ENCODE results near the gene MYLIP. TPM values are rescaled to one million over a fixed set of nuclear protein-coding genes. Genes with fewer than 3 reads are reported as not detected.

MYLIP gene
- total RNA-seq, 1 experiment from 2014 or later: 2.4 TPM

DNA sequence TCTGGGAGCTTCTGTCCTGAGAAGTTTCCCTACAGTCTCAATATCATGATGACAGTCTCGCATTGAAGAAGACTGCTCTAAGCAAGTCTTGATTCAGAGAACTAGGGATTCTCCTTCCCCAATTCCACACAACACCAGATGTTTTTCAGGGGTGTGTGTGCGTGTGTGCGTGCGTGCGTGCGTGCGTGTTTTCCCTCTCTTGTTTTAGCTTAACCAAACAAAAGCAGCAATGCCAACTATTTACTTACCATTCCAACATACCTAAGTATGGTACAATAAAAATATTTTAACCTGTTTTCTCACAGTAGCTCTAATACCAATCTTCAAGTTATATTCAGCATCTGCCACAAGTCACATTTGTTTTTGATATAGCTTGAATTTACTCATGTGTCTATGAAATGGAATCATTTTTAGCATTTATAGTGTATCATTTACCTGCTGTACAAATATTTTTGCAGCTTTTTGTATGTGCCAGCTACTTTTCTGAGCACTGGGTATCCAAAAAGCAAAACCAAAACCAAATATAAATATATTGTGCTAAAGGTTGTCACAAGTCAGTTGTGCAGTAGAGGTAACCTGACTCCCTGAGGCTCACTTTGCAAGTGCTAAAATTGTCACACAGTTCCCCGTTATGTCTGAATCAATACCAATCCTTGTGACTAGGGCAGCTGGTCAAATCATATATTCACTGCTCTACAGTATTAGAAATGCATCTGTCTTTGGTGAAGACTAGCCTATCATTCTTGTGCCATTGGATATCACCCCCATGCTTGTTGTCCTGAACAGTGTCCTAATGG, 21.7 kb upstream of the MYLIP start:
- no peak for DNase-seq (ENCODE audit: low spot score)

DNA sequence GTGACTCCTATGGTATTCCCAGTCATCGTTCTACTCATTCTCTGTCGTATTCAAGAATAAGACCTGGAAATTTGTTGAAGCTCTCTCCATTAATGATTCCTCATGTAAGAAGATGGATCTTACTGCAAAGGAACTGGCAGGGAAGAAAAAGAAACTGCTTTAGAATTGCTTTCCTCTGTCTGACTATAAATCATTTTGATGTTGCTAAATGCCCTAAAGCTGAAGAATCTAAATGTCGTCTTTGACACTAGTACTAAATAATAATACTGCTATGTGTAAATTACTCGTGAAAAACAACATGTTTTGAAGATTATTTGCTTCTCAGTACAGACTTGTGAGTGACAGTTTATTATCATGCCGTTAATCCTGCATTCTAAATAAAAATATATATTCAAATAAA, 20.5 kb upstream of the MYLIP start:
- DNase-seq (ENCODE audit: low spot score): no peak

DNA sequence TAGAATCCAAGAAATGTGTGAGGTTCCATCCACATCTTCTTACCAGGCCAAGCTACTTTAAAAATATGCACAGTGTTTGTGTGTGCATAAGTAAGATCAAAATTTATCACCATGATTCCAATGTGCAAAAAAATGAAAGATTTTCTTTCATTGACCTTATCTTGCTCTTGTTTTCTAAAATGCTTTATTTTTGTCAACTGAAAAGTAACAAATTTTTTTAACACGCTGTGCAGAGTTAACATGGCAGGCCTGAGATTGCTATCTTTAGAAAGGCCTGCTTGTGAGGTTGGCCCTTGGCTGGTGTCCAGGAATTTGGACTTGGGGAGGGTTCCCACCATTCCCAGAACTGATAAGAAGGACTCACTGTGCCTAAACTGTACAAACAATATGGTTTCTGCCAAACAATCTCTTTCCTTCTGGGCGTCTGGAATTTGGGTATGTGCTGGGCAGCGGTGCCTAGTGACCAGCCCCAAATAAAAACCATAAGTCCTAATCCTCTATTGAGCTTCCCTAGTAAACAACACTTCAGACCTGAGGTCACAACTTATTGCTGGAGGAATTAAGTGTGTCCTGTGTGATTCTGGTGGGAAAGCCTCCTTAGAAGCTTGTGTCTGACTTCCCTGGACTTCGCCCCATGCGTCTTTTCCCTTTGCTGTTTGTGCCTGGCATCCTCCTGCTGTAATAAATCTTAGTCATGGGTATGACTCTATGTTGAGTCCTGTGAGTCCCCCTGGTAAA, 19.8 kb upstream of the MYLIP start:
- no peak for DNase-seq (ENCODE audit: low spot score)

DNA sequence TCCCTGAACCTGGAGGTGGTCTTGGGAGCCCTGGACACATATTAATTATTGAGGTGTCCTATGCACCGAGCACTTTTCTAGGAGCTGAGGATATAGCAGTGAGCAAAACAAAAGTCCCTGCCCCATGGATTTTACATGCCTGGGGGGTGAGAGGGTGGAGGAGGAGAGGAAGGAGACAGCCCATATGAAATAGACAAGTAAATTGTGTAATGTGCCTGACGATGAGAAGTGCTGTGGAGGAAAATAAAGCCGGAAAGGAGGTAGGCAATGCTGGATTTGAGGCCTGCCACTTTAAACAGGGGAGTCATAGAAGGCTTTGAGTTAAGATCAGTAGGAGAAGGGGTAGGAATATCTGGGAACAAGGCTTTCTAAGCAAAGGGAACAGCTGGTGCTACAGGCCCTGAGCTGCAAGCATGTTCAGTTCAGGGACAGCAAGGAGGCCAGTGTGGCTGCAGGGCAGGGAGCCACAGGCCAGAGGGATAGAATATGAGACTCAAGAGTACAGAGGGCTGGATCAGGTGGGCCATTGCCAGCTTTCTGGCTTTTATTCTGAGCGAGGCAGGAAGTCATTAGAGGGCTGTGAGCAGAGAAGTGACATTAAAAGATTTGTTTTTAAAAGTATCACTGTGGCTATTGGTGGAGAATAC, 19.1 kb upstream of the MYLIP start:
- DNase-seq (ENCODE audit: low spot score): no peak

DNA sequence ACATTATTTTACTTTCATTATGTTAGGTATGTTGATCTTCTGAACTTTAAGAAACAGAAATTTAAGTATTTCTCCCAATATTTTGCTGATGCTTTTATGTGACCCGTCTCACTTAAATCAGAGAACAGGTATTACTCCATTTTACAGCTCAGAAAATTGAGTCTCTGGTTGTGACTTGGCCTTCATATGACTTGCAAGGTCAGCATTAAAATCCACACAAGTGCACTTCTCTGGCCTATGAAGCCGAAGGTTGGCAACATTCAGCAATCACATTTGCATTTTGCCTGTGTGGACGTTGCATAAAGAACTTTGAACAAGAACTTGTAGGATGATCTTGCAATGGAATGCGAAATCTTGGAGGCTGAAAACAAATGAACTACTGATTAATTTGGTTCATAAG, 10.1 kb upstream of the MYLIP start:
- DNase-seq (ENCODE audit: low spot score): no peak

DNA sequence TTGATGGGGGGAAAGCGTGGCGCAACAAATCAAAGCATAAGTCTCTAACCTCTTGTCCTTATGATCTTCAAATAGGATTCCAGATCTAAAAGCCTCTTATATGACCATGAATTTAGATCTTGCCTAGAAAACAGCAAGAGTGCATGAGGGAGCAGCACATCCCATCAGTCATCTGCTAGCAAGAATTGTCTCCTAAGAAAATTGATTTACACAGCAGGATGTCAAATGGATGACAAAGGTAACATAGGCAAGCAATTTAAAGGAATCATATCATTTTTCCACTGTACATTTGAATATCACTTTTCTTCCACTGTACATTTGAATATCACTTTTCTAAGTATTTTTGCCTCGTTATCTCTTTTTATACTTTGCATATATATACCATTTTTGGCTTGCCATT, 7.5 kb upstream of the MYLIP start:
- DNase-seq (ENCODE audit: low spot score): no peak

DNA sequence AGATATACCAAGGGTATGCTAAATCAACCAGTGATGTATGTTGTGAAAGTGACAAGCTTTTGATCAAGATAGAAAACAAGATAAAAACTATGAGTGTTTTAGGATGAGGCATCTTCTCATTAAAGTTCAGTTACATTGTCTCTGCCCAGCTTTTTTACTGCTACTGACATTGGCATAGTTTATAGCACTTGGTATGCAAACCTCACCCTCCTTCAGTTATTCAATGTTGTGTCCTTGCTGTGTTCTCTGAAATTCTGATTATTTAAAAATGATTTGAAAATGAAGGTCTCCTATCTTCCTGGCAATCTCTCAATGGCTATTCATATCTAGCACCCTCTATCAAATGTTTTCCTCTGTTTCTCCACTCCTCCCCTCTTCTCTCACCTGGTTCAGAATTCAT, 6.7 kb upstream of the MYLIP start:
- no peak for DNase-seq (ENCODE audit: low spot score)

DNA sequence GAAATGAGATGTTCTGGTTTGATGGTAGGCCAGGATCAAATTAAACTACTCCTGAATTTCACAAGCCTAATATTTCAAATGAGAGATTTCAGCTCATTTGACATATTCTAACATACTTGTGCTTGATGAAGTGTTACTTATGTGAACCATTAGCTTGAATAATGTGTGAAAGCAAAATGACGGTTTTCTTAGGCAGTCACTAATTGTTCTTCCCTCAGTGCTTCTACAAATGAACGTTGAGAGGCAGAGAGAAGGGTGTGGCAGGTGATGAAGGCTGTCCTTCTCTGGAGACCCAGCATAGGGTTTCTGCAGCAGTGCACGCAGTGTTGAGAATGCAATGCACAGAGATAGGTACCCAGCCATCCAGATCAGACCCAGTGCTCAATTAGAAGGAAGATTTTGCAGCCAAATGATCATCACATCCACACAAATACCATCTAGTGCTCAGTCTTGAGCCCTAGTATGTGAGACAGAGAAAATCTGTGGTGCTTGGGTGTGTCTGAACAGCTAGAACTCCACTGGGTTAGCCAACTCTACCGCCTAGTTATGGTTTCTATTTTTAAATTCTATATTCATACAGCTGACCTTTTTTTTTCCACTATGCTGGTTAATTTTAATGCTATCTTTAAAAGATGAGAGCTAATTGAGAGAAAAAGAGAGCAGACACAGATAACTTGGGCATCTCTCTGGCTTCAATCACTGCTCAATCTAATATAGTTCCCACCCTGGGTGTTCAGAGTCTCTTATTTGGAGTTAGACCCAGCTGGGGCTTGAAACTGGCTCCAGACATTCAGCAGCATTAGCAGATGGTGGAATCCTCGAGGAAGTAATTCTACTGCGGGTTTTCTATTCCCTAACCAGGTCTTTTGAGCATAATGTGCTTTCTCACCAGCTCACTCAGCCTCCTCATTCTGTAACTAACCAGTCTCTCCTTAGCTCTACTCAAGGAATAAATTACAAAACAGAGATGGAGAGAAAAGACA, 4.4 kb upstream of the MYLIP start:
- DNase-seq (ENCODE audit: low spot score): no peak

DNA sequence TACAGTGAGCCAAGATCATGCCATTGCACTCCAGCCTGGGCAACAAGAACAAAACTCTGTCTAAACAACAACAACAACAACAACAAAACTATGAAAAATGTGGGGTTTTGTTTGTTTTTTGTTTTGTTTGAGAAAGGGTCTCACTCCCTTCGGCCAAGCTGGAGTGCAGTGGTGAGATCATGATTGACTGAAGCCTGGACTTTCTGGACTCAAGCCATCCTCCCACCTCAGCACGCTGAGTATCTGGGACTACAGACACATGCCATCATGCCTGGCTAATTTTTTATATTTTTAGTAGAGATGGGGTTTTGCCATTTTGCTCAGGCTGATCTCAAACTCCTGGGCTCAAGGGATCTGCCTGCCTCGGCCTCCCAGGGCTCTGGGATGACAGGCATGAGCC, 2.8 kb upstream of the MYLIP start:
- no peak for DNase-seq (ENCODE audit: low spot score)

DNA sequence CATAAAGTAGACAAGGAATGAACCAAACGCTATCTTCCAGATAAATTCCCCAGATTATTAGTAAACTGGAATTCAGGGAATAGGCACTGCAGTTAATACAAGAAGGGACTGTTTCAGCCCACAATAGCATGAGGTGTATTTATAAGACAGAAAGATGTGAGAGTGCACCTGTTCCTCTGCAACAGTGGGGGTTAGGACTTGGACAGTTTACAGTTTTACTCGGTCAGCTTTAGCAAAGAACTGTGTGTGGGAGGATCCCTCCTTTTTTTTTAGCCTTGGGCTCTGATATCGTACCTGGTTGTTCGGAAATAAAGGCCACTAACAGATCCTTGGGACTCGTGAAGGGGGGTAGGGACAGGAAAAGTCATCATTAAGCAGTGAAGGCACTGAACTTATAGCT, 2.0 kb upstream of the MYLIP start:
- DNase-seq (ENCODE audit: low spot score): no peak

DNA sequence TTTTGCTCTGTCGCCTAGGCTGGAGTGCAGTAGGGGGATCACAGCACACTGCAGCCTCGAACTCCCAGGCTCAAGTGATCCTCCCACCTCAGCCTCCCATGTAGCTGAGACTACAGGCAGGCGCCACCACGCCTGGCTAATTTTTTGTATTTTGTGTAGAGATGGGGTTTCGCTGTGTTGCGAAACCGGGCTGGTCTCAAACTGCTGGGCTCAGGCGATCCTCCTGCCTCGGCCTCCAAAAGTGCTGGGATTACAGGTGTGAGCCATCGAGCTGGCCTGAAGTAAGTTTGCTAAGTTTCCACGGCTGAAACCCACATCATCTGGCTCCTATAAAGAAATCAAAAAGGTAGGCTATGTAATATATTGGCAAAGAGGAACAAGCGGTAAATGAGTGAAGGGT, 1.4 kb upstream of the MYLIP start:
- no peak for DNase-seq (ENCODE audit: low spot score)

DNA sequence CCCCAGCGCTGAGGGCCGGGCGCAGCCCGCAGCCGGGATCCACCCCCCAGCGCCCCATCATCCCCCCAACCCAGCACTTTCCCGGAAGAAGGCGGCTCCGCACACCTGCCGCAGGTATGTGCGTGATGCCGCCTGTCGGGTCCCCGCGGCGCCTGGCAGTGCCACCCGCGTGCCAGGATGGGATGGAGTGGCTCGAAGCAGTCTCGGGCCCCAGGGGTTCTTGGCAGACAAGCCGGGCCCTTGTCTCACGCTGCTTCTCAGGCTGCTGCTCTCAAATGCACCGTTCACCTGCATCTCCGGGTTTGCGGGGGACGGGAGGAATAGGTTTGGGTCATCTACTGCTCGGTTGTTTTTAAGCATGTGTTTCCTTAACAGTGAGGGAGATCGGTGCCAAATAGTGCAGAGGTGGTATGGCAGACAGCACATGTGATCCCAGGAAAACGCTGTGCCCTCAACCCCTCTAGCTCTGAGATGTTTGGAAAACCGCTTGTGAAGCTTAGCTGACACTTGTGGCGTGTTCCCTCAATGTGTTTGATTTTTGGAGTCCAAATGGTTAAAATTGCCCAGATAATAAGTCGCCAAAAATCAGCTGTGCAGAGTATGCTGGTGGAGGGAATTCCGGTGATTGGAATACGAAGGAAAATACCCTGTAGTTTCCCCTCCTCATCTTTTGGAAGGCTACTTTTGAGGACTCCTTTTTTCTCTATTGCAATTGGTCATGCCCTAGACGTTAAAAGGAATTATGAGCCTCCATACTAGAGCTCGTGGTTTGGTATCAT, 926 bp downstream of the MYLIP start:
- DNase-seq (ENCODE audit: low spot score): no peak

DNA sequence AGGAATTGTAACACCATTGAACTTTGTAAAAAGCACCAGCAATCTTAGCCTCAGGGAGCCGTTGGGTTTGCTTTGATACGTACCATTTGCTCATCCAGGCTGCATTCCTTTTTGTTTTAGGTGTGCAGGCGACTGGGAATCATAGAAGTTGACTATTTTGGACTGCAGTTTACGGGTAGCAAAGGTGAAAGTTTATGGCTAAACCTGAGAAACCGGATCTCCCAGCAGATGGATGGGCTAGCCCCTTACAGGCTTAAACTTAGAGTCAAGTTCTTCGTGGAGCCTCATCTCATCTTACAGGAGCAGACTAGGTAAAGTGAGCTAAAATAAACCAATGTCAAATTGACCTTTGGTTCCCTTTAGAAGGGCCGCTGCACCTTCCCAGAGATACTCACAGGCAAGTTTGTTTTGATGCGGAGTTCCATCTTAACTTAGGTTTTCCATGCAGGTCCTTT, 1.6 kb downstream of the MYLIP start:
- DNase-seq (ENCODE audit: low spot score): no peak

DNA sequence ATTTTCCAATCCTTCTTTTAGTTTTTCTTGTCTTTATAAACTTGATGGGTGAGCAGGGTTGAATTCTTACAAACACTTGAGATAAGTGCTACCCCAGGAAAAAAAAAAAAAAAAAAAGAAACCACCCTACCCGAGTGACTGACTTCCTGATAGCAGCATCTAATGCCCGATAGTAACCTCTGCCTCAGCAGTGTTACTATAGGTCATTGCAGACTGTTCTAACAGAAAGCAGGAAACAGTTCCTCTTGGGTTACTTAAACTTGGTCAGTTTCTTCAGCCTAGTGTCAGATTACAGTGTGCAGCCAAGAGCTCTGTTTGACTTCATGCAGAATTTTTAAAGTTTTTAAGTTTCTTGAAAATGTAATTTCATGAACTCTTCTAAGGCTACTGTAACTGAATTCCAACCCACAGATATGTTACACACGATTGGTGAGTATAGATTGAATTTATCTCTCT, 2.1 kb downstream of the MYLIP start:
- DNase-seq (ENCODE audit: low spot score): peak; percentile 83

DNA sequence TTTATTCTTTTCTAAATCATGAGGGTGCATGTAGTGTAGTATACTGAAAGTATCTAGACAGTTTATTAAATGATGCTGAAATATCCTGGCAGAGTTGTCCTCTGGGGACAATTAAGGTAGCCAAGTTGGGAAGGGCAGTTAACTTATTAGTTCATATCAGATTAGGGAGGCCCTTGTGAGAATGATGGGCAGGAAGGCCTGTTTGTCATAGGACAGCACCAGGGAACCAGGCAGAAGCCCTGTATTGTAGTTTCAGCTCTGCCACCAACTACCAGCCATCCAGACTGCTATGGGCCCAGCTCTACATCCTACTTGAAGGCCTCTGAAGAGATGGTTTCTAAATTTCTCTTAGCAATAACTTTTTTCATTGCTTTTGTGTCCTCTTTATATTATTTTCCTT, 4.0 kb downstream of the MYLIP start:
- no peak for DNase-seq (ENCODE audit: low spot score)

DNA sequence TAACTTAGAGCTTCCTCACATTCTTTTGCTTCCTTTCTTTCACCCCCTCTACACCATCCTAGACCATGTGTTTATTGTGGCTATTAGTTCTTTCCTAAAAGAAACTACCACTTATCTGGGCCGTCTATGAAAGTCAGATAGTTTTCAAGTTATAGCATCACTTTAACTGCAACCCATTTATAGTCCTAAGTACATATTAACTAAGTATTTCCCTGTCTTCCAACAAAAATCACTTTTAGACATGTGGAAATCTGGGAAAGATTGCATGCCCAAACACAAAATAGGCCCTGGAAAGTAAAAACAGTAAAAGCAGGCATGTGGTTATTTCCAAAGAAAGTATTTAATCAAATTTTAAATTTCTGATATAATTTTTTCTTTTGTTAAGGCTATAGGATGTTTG, 5.5 kb downstream of the MYLIP start:
- no peak for DNase-seq (ENCODE audit: low spot score)

DNA sequence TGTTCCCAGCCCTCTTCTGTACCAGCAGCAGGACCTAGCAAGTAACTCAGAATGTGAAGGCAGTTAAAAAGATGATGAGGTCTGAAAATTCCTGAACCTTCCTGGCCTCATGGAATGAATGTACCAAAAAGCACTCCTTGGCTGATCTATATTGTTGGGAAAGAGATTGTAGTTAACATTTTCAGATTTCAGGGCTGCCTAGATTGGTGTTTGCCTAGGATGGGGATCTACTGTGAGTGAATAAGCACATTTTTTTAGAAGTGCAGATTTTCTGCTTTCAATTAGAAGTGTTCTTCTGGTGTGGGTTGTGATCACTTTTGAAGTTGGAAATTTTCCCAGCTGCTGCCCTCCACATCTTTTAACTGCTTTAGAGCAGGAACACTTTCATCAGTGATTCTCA, 6.2 kb downstream of the MYLIP start:
- no peak for DNase-seq (ENCODE audit: low spot score)

DNA sequence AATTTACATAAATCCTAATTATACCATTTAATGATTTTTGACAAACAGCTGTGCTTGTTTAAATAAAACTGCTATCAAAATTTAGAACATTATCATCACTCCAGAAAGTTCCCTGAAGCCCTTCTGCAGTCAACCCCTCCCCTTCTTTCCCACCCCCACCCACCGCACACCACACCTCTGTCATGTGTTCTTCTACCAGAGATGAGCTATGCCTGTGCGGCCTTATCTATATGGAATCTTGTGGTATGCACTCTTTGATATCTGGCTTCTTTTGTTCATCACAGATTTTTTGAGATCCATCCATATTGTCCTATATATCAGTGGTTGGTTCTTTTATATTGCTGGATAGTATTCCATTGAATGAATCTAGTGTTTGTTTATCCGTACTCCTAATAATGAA, 7.2 kb downstream of the MYLIP start:
- DNase-seq (ENCODE audit: low spot score): no peak

DNA sequence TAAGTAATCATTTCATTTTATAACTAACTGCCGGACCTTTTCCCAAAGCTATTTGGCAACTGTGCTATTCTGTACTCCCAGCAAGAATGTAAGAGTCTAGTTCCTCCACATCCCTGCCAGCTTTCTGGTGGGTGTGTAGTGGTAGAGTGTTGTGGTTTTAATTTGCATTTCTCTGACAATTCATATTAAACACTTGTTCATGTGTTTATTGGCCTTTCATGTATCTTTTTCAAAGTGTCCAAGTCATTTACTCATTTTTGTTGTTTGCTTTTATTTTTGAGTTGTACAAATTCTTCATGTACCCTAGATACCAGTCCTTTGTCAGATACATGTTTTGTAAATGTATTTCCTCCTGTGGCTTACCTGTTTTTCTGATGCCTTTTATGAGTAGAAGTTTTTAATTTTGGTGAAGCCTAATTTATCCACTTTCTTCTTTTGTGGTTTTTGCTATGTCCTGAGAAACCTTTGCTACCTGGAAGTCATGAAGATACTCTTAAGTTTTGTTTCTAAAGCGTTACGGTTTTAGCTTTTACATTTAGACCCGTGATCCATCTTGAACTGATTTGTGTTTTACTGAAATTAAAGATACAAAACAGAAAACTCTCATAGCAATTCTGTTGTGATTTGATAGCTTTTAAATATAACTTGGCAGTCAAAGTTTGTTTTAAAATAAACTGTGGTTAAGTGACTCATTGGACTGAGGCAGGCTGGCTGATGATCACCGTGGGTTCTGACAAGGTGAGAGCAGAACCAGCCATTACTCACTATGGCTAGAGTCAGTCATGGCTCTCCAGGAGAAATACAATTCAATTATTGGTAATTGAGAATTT, 8.0 kb downstream of the MYLIP start:
- DNase-seq (ENCODE audit: low spot score): peak; percentile 74

DNA sequence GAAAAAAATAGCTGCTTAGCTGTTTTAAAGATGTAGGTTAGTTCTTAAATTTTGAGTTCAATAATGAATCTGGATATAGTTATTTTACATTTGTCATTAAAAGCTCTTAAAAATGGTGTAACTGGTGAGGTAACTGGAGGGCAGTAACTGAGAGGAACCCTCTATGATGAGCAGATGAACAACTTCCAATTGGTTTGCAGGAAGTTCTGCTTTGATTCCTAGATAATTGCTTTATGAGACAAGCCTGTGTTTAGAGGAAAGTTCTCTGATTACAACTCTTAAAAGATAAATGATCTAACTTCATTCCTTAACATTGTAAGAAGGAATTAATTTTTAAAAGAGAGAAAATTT, 8.5 kb downstream of the MYLIP start:
- DNase-seq (ENCODE audit: low spot score): no peak

All from A172 (cell line).